WTC11 (cell line): ENCODE data around the gene PRDM15. TPM values are rescaled to one million over a fixed set of nuclear protein-coding genes. Genes with fewer than 3 reads are reported as not detected.

Experiments used
- ATAC-seq: fragments of 200-7000 bp; cut with Tn5 transposase; 2 replicates; pipeline ENCODE4 v1.10.0; 2021; ENCODE audit warnings: mild to moderate bottlenecking, moderate library complexity
- CTCF ChIA-PET: fragments of 300-600 bp; sonication (Branson Sonifier 250); formaldehyde crosslinking; loops from one replicate; lab custom pipeline; 2021; ENCODE audit warnings: antibody characterized with exemption; lab: Charles Lee
- POLR2A ChIA-PET: fragments of 350-600 bp; sonication (Branson Sonifier 250); formaldehyde crosslinking; loops from one replicate; lab custom pipeline; 2021; ENCODE audit warnings: antibody characterized with exemption; lab: Charles Lee
- DNase-seq: peaks from one replicate; pipeline ENCODE4 v3.0.0; 2021; ENCODE audit warnings: low spot score
- H3K27ac Mint-ChIP-seq: 2 replicates; pipeline ENCODE4 v1.8.0; 2021; ENCODE audit warnings: mixed read lengths
- H3K27me3 Mint-ChIP-seq: 2 replicates; pipeline ENCODE4 v1.8.0; 2021; ENCODE audit warnings: low read depth, mild to moderate bottlenecking, moderate library complexity, mixed read lengths
- H3K36me3 Mint-ChIP-seq: 2 replicates; pipeline ENCODE4 v1.8.0; 2021; ENCODE audit warnings: mixed read lengths
- H3K4me1 Mint-ChIP-seq: 2 replicates; pipeline ENCODE4 v1.8.0; 2022; ENCODE audit warnings: mixed read lengths
- H3K4me3 Mint-ChIP-seq: 2 replicates; pipeline ENCODE4 v1.8.0; 2021; ENCODE audit warnings: mild to moderate bottlenecking, moderate library complexity, mixed read lengths
- H3K9me3 Mint-ChIP-seq: 2 replicates; pipeline ENCODE4 v1.8.0; 2021; ENCODE audit warnings: mixed read lengths
- ERG ChIP-seq: fragments of 250-450 bp; sonication (Bioruptor Pico); IDR thresholded peaks from 2 replicates; pipeline ENCODE4 v1.8.0; 2021; ENCODE audit warnings: mild to moderate bottlenecking
- JAZF1 ChIP-seq: fragments of 250-450 bp; sonication (Bioruptor Pico); IDR thresholded peaks from 2 replicates; pipeline ENCODE4 v1.9.0; 2021; ENCODE audit warnings: moderate library complexity, mild to moderate bottlenecking, inconsistent platforms
- MXD4 ChIP-seq: fragments of 250-450 bp; sonication (Bioruptor Pico); IDR thresholded peaks from 2 replicates; pipeline ENCODE4 v1.8.0; 2021; ENCODE audit warnings: mild to moderate bottlenecking, moderate library complexity, borderline replicate concordance
- SMAD3 ChIP-seq: sonication (generic); formaldehyde crosslinking; IDR thresholded peaks from 2 replicates; pipeline ENCODE4 v1.8.0; 2022; ENCODE audit warnings: missing genetic modification reagents, mild to moderate bottlenecking, borderline replicate concordance
- TEAD4 ChIP-seq: sonication (generic); formaldehyde crosslinking; IDR thresholded peaks from 2 replicates; pipeline ENCODE4 v1.8.0; 2022; ENCODE audit warnings: mild to moderate bottlenecking, missing genetic modification reagents
- ZBTB21 ChIP-seq: sonication (generic); formaldehyde crosslinking; IDR thresholded peaks from 2 replicates; pipeline ENCODE4 v1.8.1; 2023; ENCODE audit warnings: mild to moderate bottlenecking, missing genetic modification reagents, borderline replicate concordance
- ZBTB43 ChIP-seq: sonication (generic); formaldehyde crosslinking; IDR thresholded peaks from 2 replicates; pipeline ENCODE4 v1.8.1; 2023; ENCODE audit warnings: mild to moderate bottlenecking, missing genetic modification reagents
- ZMAT4 ChIP-seq: fragments of 250-450 bp; sonication (Bioruptor Pico); IDR thresholded peaks from 2 replicates; pipeline ENCODE4 v1.9.0; 2021; ENCODE audit warnings: mild to moderate bottlenecking
- ZNF138 ChIP-seq: sonication (generic); formaldehyde crosslinking; conservative IDR thresholded peaks from 2 replicates; pipeline ENCODE4 v1.8.1; 2022; ENCODE audit warnings: mild to moderate bottlenecking, moderate library complexity, missing genetic modification reagents
- ZNF423 ChIP-seq: fragments of 250-450 bp; sonication (Bioruptor Pico); IDR thresholded peaks from 2 replicates; pipeline ENCODE4 v2.1.2; 2022; ENCODE audit warnings: mild to moderate bottlenecking, moderate library complexity
- total RNA-seq: library from RNA; stranded (reverse); gene quantifications from 3 replicates; pipeline ENCODE4 v1.2.3, GENCODE V29; 2021
- TF ChIP-seq, protein P1 (sequence below): fragments of 250-450 bp; sonication (Bioruptor Pico); IDR thresholded peaks from 2 replicates; pipeline ENCODE4 v1.9.0; 2021; ENCODE audit warnings: moderate library complexity, mild to moderate bottlenecking, inconsistent platforms, borderline replicate concordance
- TF ChIP-seq, protein P2 (sequence below): sonication (generic); formaldehyde crosslinking; IDR thresholded peaks from 2 replicates; pipeline ENCODE4 v1.8.1; 2022; ENCODE audit warnings: mild to moderate bottlenecking, moderate library complexity, missing genetic modification reagents
- TF ChIP-seq, protein P3 (sequence below): sonication (generic); formaldehyde crosslinking; IDR thresholded peaks from 2 replicates; pipeline ENCODE4 v1.8.1; 2023; ENCODE audit warnings: mild to moderate bottlenecking, moderate library complexity, missing genetic modification reagents

Gene PRDM15
- total RNA-seq, 1 experiment from 2014 or later, result 12.9 TPM

DNA sequence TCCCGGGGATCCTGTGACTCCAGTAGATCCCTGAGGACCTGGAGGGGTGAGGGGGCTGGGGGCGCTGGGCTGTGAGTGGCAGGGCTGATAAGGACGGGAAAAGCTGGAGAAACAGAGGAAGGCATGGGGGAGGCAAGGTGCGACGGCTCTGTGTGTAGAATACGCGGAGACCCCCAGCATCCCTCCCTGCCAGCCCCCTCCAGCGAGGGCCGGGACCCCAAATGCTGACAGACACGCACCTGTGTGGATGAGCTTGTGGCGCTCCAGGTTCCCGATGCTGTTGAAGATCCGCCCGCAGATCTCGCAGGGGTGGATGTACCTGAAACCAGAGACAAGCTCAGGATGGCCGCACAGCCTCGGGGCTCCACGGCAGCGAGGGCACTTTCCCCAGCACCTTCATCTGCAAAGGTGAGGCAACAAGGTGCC, 59.3 kb downstream of the PRDM15 start (continued):
- TF ChIP-seq ZNF138, result no peak
- TF ChIP-seq, all 79 proteins: peak for 0

- H3K27ac Mint-ChIP-seq, result peak overlapping the region; percentile 74
- H3K4me3 Mint-ChIP-seq, result no peak overlapping the region
- DNase-seq, result no peak
- H3K9me3 Mint-ChIP-seq, result no peaks in the 10 kb centered on the region
- H3K27me3 Mint-ChIP-seq, result no peaks in the 10 kb centered on the region
- TF ChIP-seq JAZF1 (CRISPR knock-in tag) (no peak), ZMAT4 (CRISPR knock-in tag) (no peak), ZBTB43 (CRISPR knock-in tag) (no peak), SMAD3 (CRISPR knock-in tag) (no peak), ZNF138 (no peak), MXD4 (CRISPR knock-in tag) (no peak), ERG (CRISPR knock-in tag) (no peak), TEAD4 (CRISPR knock-in tag) (no peak), ZNF423 (CRISPR knock-in tag) (no peak)
- TF ChIP-seq, protein P1, sequence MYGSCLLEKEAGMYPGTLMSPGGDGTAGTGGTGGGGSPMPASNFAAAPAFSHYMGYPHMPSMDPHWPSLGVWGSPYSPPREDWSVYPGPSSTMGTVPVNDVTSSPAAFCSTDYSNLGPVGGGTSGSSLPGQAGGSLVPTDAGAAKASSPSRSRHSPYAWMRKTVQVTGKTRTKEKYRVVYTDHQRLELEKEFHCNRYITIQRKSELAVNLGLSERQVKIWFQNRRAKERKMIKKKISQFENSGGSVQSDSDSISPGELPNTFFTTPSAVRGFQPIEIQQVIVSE (CRISPR knock-in tag), result no peak
- no peaks in the 10 kb centered on the region for H3K4me1 Mint-ChIP-seq
- ATAC-seq, result no peak
- ChIA-PET POLR2A (no interaction called here), CTCF (interaction anchor here (1.6 to 2.3 kb wide), 2 partner anchors 73 to 207 kb away, joined by 3 to 11 read pairs; no protein-coding TSS in a partner anchor)
- peaks cover 10% of the 10 kb centered on the region for H3K36me3 Mint-ChIP-seq
Measured at GRCh38 chr21:41819236-41819855, 59.8 kb downstream of the PRDM15 start.

GRCh38 chr21:41817877-41818855, 61.0 kb downstream of the PRDM15 start:
- Mint-ChIP-seq H3K36me3 (peaks cover 10% of the 10 kb centered on the region), H3K27me3 (no peaks in the 10 kb centered on the region), H3K27ac (no peak overlapping the region), H3K4me1 (no peaks in the 10 kb centered on the region), H3K4me3 (no peak overlapping the region), H3K9me3 (no peaks in the 10 kb centered on the region)
- no peak for DNase-seq
- CTCF ChIA-PET, result interaction anchor here (0.7 to 3.0 kb wide), 4 partner anchors 30 to 207 kb away, joined by 3 to 126 read pairs (median 17); no protein-coding TSS in a partner anchor
- ATAC-seq, result no peak
- POLR2A ChIA-PET, result no interaction called here
- TF ChIP-seq, protein P2, sequence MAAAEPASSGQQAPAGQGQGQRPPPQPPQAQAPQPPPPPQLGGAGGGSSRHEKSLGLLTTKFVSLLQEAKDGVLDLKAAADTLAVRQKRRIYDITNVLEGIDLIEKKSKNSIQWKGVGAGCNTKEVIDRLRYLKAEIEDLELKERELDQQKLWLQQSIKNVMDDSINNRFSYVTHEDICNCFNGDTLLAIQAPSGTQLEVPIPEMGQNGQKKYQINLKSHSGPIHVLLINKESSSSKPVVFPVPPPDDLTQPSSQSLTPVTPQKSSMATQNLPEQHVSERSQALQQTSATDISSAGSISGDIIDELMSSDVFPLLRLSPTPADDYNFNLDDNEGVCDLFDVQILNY, result no peak
- TF ChIP-seq ZNF138 (no peak), ZBTB21 (CRISPR knock-in tag) (no peak)
- TF ChIP-seq, protein P3, sequence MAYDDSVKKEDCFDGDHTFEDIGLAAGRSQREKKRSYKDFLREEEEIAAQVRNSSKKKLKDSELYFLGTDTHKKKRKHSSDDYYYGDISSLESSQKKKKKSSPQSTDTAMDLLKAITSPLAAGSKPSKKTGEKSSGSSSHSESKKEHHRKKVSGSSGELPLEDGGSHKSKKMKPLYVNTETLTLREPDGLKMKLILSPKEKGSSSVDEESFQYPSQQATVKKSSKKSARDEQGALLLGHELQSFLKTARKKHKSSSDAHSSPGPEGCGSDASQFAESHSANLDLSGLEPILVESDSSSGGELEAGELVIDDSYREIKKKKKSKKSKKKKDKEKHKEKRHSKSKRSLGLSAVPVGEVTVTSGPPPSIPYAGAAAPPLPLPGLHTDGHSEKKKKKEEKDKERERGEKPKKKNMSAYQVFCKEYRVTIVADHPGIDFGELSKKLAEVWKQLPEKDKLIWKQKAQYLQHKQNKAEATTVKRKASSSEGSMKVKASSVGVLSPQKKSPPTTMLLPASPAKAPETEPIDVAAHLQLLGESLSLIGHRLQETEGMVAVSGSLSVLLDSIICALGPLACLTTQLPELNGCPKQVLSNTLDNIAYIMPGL, result no peak
